IPS-11a (cell line): ENCODE data around the gene SCGB1A1.

Experiments used
- H3K4me3 ChIP-seq: one replicate; pipeline ENCODE4 v1.5.1; 2013; ENCODE audit warnings: low read depth, low read length, control low read depth

Gene SCGB1A1

GRCh38 chr11:62420882-62421281 is 2.0 kb downstream of the SCGB1A1 start:
- H3K4me3 ChIP-seq: no peak overlapping the region

- no peak overlapping the region for H3K4me3 ChIP-seq
Observed at GRCh38 chr11:62421996-62422395, 3.2 kb downstream of the SCGB1A1 start.

- H3K4me3 ChIP-seq: no peak overlapping the region
Observed at GRCh38 chr11:62423012-62423411, 4.2 kb downstream of the SCGB1A1 start.

- H3K4me3 ChIP-seq: no peak overlapping the region
Observed at GRCh38 chr11:62427630-62428233, 8.9 kb downstream of the SCGB1A1 start.

GRCh38 chr11:62428871-62429560 is 10.2 kb downstream of the SCGB1A1 start:
- no peak overlapping the region for H3K4me3 ChIP-seq

GRCh38 chr11:62430425-62430824 is 11.6 kb downstream of the SCGB1A1 start:
- no peak overlapping the region for H3K4me3 ChIP-seq

GRCh38 chr11:62431171-62431901 is 12.5 kb downstream of the SCGB1A1 start:
- H3K4me3 ChIP-seq: no peak overlapping the region

- no peak overlapping the region for H3K4me3 ChIP-seq
Observed at GRCh38 chr11:62432695-62433094, 13.9 kb downstream of the SCGB1A1 start.

- H3K4me3 ChIP-seq: no peak overlapping the region
Observed at GRCh38 chr11:62433141-62433903, 14.5 kb downstream of the SCGB1A1 start.

GRCh38 chr11:62433904-62434276 is 15.1 kb downstream of the SCGB1A1 start:
- H3K4me3 ChIP-seq: no peak overlapping the region

- H3K4me3 ChIP-seq: no peak overlapping the region
Observed at GRCh38 chr11:62435846-62436660, 17.2 kb downstream of the SCGB1A1 start.

- H3K4me3 ChIP-seq: no peak overlapping the region
Observed at GRCh38 chr11:62437616-62438015, 18.8 kb downstream of the SCGB1A1 start.

- H3K4me3 ChIP-seq: no peak overlapping the region
Observed at GRCh38 chr11:62438641-62439040, 19.8 kb downstream of the SCGB1A1 start.

GRCh38 chr11:62439785-62440602 is 21.2 kb downstream of the SCGB1A1 start:
- no peak overlapping the region for H3K4me3 ChIP-seq

GRCh38 chr11:62443390-62444235 is 24.8 kb downstream of the SCGB1A1 start:
- no peak overlapping the region for H3K4me3 ChIP-seq

- no peak overlapping the region for H3K4me3 ChIP-seq
Observed at GRCh38 chr11:62444236-62444833, 25.5 kb downstream of the SCGB1A1 start.

- H3K4me3 ChIP-seq: no peak overlapping the region
Observed at GRCh38 chr11:62444835-62445234, 26.0 kb downstream of the SCGB1A1 start.

- no peak overlapping the region for H3K4me3 ChIP-seq
Observed at GRCh38 chr11:62445314-62445740, 26.5 kb downstream of the SCGB1A1 start.
